Loucy (cell line): ENCODE results near the gene CCR4.

Experiments used
- H2AFZ ChIP-seq: fragments of 200-600 bp; sonication (generic); 2 replicates; pipeline ENCODE4 v1.6.0; 2016; ENCODE audit warnings: antibody characterized with exemption, mild to moderate bottlenecking, low read length, moderate library complexity
- H3F3A ChIP-seq: fragments of 200-600 bp; 2 replicates; pipeline ENCODE4 v1.6.0; 2016; ENCODE audit warnings: antibody characterized with exemption, low read depth, mild to moderate bottlenecking
- H3K27me3 ChIP-seq: fragments of 200-600 bp; sonication (generic); 2 replicates; pipeline ENCODE4 v1.6.1; 2014; ENCODE audit warnings: low read length, mild to moderate bottlenecking; ENCODE audit not compliant: insufficient read depth, poor library complexity, severe bottlenecking
- H3K36me3 ChIP-seq: fragments of 200-600 bp; sonication (generic); 2 replicates; pipeline ENCODE4 v1.6.1; 2016; ENCODE audit warnings: low read length; ENCODE audit not compliant: insufficient read depth
- H3K4me1 ChIP-seq: fragments of 200-600 bp; sonication (generic); 2 replicates; pipeline ENCODE4 v1.5.1; 2014; ENCODE audit warnings: low read length, mild to moderate bottlenecking; ENCODE audit not compliant: insufficient read depth, poor library complexity, severe bottlenecking
- H3K4me2 ChIP-seq: fragments of 200-600 bp; sonication (generic); 2 replicates; pipeline ENCODE4 v1.6.0; 2014; ENCODE audit warnings: antibody characterized with exemption, low read length, low read depth, mild to moderate bottlenecking; ENCODE audit not compliant: poor library complexity, severe bottlenecking
- H3K4me3 ChIP-seq: fragments of 200-600 bp; sonication (generic); 2 replicates; pipeline ENCODE4 v1.5.1; 2014; ENCODE audit warnings: low read length, mild to moderate bottlenecking, mixed read lengths; ENCODE audit not compliant: poor library complexity, severe bottlenecking
- H3K79me2 ChIP-seq: fragments of 200-600 bp; sonication (generic); 2 replicates; pipeline ENCODE4 v1.6.1; 2014; ENCODE audit warnings: low read length; ENCODE audit not compliant: insufficient read depth
- H3K9ac ChIP-seq: fragments of 200-600 bp; sonication (generic); 2 replicates; pipeline ENCODE4 v1.6.0; 2014; ENCODE audit warnings: mild to moderate bottlenecking, low read depth, low read length, moderate library complexity; ENCODE audit not compliant: poor library complexity, severe bottlenecking
- H3K9me2 ChIP-seq: fragments of 200-600 bp; sonication (generic); replicated peaks from 2 replicates; pipeline ENCODE4 v1.6.1; 2016; ENCODE audit warnings: low read depth, low read length, mixed read lengths
- H3K9me3 ChIP-seq: fragments of 200-600 bp; sonication (generic); 2 replicates; pipeline ENCODE4 v1.6.1; 2014; ENCODE audit warnings: mild to moderate bottlenecking, antibody characterized with exemption, low read length, low read depth; ENCODE audit not compliant: insufficient read depth
- H4K20me1 ChIP-seq: fragments of 200-600 bp; sonication (generic); 2 replicates; pipeline ENCODE4 v1.6.0; 2014; ENCODE audit warnings: antibody characterized with exemption, low read length, mild to moderate bottlenecking; ENCODE audit not compliant: insufficient read depth, poor library complexity, severe bottlenecking
- EZH2phosphoT487 ChIP-seq: fragments of 200-600 bp; IDR thresholded peaks from 2 replicates; pipeline ENCODE4 v1.6.1; 2018; ENCODE audit warnings: antibody characterized with exemption, mild to moderate bottlenecking, moderate library complexity, borderline replicate concordance
- TF ChIP-seq, protein P1 (sequence below): fragments of 200-600 bp; sonication (generic); conservative IDR thresholded peaks from 2 replicates; pipeline ENCODE4 v1.5.1; 2014; ENCODE audit warnings: mild to moderate bottlenecking, antibody characterized with exemption, low read length

Gene CCR4

DNA sequence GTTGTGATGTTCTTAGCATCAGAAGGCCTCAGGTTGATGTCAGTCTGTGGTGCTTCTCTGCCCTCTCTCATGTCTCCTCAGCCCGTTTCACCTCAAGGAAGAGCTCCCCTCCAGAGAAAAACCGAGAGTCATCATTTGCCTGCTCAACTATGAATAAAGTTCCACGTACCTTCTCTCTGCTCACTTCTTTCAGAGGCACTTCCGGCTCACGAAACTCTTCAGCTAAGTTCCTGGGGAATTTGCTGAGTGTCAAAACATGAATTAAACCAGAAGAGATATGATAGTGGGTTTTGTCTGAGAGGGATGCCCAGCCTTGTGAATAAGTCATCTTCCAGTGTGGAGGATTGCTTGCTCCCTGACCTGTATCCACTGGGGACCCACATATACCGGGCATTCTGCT lies 37.7 kb downstream of the CCR4 start:
- H3K27me3 ChIP-seq = no peaks in the 10 kb centered on the region
- H3K36me3 ChIP-seq = no peaks in the 10 kb centered on the region
- H3K4me3 ChIP-seq = no peak overlapping the region
- no peaks in the 10 kb centered on the region for H3K9me2 ChIP-seq
- peaks cover 8% of the 10 kb centered on the region for H3K4me1 ChIP-seq
- no peak overlapping the region for H3K9ac ChIP-seq
- no peak for TF ChIP-seq EZH2phosphoT487
- TF ChIP-seq, protein P1, sequence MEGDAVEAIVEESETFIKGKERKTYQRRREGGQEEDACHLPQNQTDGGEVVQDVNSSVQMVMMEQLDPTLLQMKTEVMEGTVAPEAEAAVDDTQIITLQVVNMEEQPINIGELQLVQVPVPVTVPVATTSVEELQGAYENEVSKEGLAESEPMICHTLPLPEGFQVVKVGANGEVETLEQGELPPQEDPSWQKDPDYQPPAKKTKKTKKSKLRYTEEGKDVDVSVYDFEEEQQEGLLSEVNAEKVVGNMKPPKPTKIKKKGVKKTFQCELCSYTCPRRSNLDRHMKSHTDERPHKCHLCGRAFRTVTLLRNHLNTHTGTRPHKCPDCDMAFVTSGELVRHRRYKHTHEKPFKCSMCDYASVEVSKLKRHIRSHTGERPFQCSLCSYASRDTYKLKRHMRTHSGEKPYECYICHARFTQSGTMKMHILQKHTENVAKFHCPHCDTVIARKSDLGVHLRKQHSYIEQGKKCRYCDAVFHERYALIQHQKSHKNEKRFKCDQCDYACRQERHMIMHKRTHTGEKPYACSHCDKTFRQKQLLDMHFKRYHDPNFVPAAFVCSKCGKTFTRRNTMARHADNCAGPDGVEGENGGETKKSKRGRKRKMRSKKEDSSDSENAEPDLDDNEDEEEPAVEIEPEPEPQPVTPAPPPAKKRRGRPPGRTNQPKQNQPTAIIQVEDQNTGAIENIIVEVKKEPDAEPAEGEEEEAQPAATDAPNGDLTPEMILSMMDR = no peak
- no peaks in the 10 kb centered on the region for H3K79me2 ChIP-seq
- H4K20me1 ChIP-seq = no peaks in the 10 kb centered on the region
- no peak overlapping the region for H3K4me2 ChIP-seq
- H3F3A ChIP-seq = no peaks in the 10 kb centered on the region
- no peaks in the 10 kb centered on the region for H3K9me3 ChIP-seq
- no peak overlapping the region for H2AFZ ChIP-seq

DNA sequence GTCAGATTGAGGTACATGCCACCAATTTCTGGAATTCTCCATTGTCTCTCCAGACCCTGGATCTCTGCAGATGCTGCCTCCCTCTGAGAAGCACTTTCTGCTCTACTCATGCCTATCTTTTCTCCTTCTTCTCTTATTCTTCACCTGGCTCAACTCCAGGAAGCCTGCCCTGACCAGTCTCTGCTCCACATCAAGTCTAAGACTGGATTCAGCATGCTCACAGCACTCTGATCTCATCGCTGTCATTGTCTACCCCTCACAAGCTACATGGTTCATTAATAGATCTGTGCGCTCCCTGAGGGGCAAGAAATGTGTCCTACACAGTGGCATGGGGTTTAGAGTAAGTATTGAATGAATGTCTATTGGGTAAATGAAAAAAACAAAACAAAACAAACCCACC lies 38.7 kb downstream of the CCR4 start:
- TF ChIP-seq EZH2phosphoT487 = no peak
- TF ChIP-seq, protein P1 = no peak
- no peak overlapping the region for H3K4me3 ChIP-seq
- H3K9me3 ChIP-seq = no peaks in the 10 kb centered on the region
- H3K4me2 ChIP-seq = no peak overlapping the region
- no peaks in the 10 kb centered on the region for H3K79me2 ChIP-seq
- H3K9me2 ChIP-seq = no peaks in the 10 kb centered on the region
- no peaks in the 10 kb centered on the region for H3K36me3 ChIP-seq
- no peak overlapping the region for H2AFZ ChIP-seq
- no peaks in the 10 kb centered on the region for H3F3A ChIP-seq
- no peak overlapping the region for H3K9ac ChIP-seq
- H3K4me1 ChIP-seq = peaks cover 8% of the 10 kb centered on the region
- H3K27me3 ChIP-seq = no peaks in the 10 kb centered on the region
- no peaks in the 10 kb centered on the region for H4K20me1 ChIP-seq

DNA sequence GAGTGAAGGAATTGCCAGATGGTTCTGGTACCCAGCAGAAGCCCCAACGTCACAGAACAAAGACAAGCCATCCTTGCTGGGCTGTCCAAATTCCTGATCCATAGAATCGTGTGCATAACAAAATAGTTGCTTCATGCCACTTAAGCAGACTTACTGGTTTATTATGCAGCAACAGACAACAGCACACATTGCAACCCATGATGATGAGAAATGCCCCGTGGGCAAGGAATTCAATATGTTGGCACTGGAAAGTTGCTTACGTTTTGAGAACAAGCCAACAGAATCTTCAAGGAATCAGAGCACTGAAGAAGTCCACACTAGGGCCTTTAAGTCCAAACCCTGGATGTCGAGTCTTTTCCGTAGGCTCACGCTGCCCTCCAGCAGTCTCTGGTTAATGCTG lies 40.3 kb downstream of the CCR4 start:
- Histone ChIP-seq H3K9me2 (no peaks in the 10 kb centered on the region), H3K4me3 (no peak overlapping the region), H2AFZ (no peak overlapping the region), H3K4me1 (peaks cover 8% of the 10 kb centered on the region), H3K36me3 (no peaks in the 10 kb centered on the region), H4K20me1 (no peaks in the 10 kb centered on the region), H3K9me3 (no peaks in the 10 kb centered on the region), H3K9ac (no peak overlapping the region), H3K27me3 (no peaks in the 10 kb centered on the region), H3F3A (no peaks in the 10 kb centered on the region), H3K4me2 (no peak overlapping the region), H3K79me2 (no peaks in the 10 kb centered on the region)
- TF ChIP-seq, protein P1 = no peak
